A549 (cell line): ENCODE data around the gene FILIP1L. TPM values are rescaled to one million over a fixed set of nuclear protein-coding genes. Genes with fewer than 3 reads are reported as not detected.
A peak's percentile ranks its signal among the peaks of the same experiment; 100 is the strongest.

ENCODE experiments used
- ATAC-seq, 2 experiments: fragments of 200-7000 bp in 1 of 2; fragments of >200 bp in 1 of 2; cut with Nextera tagmentation in 1 of 2; cut with Tn5 transposase in 1 of 2; 3 replicates each; pipeline versions ENCODE4 v1.8.0 to v1.9.1; 2018 to 2020; ENCODE audit warnings: mild to moderate bottlenecking in 1 of 2, moderate library complexity in 1 of 2
- CTCF ChIA-PET: fragments of 300-600 bp; sonication (Branson Sonifier 250); formaldehyde crosslinking; extraction: SDS; loops from one replicate; lab custom pipeline; 2021; ENCODE audit warnings: antibody characterized with exemption, inconsistent platforms; lab: Yijun Ruan, JAX
- POLR2A ChIA-PET: fragments of 350-600 bp; formaldehyde crosslinking; extraction: SDS; loops from one replicate; lab custom pipeline; 2021; ENCODE audit warnings: antibody characterized with exemption, inconsistent platforms; lab: Yijun Ruan, JAX
- DNase-seq, 2 experiments: peaks; one replicate each; pipeline versions ENCODE4 v3.0.0 to v3.0.0-alpha.2; 2011 to 2016; ENCODE audit warnings: low read depth in 1 of 2, low spot score in 1 of 2
- FAIRE-seq: peaks from 2 replicates; lab custom pipeline; 2011; peaks lifted over from hg19 to GRCh38; lab: Jason Lieb, UNC
- H3K27ac ChIP-seq, 2 experiments: fragments of >200 bp; sonication (Bioruptor Twin); formaldehyde crosslinking; 3 replicates each; pipeline ENCODE4 v1.5.1; 2016 to 2017
- H3K4me1 ChIP-seq: fragments of >200 bp; sonication (Bioruptor Twin); formaldehyde crosslinking; 3 replicates; pipeline ENCODE4 v1.6.1; 2016
- H3K4me2 ChIP-seq: fragments of >200 bp; sonication (Bioruptor Twin); formaldehyde crosslinking; 3 replicates; pipeline ENCODE4 v1.6.1; 2016
- H3K4me3 ChIP-seq: fragments of >200 bp; sonication (Bioruptor Twin); formaldehyde crosslinking; 3 replicates; pipeline ENCODE4 v1.5.1; 2016
- H3K9me3 ChIP-seq: fragments of >200 bp; sonication (Bioruptor Twin); formaldehyde crosslinking; 3 replicates; pipeline ENCODE4 v1.6.1; 2016
- CBX8 ChIP-seq: fragments of 200-600 bp; sonication (generic); IDR thresholded peaks from 2 replicates; pipeline ENCODE4 v1.6.1; 2016
- E2F6 ChIP-seq: IDR thresholded peaks from 2 replicates; pipeline ENCODE4 v1.6.1; 2012; ENCODE audit warnings: low read depth, borderline replicate concordance
- EHF ChIP-seq: fragments of 250-450 bp; sonication (Bioruptor Pico); IDR thresholded peaks from 2 replicates; pipeline ENCODE4 v1.5.0; 2020; ENCODE audit warnings: mild to moderate bottlenecking
- FOSB ChIP-seq: fragments of 250-450 bp; sonication (Bioruptor Pico); IDR thresholded peaks from 2 replicates; pipeline ENCODE4 v1.5.0; 2020; ENCODE audit warnings: mild to moderate bottlenecking, moderate library complexity
- HMGXB4 ChIP-seq: fragments of 250-450 bp; sonication (Bioruptor Pico); IDR thresholded peaks from 2 replicates; pipeline ENCODE4 v1.5.0; 2021; ENCODE audit warnings: mild to moderate bottlenecking, moderate library complexity, borderline replicate concordance
- JUN ChIP-seq, 2 experiments: fragments of >200 bp; sonication (Bioruptor Twin); formaldehyde crosslinking; IDR thresholded peaks; 2 replicates in 1 of 2; 3 replicates in 1 of 2; pipeline ENCODE4 v1.6.1; 2016 to 2017
- MAFK ChIP-seq: fragments of 450-650 bp; IDR thresholded peaks from 2 replicates; pipeline ENCODE4 v1.6.1; 2014; ENCODE audit not compliant: partially characterized antibody
- PBX3 ChIP-seq: IDR thresholded peaks from 2 replicates; pipeline ENCODE4 v1.6.1; 2012
- POLR2AphosphoS2 ChIP-seq: conservative IDR thresholded peaks from 2 replicates; pipeline ENCODE4 v1.6.1; 2012; ENCODE audit warnings: low read length, improper control_type of control experiment, inconsistent platforms
- RARB ChIP-seq: fragments of 250-450 bp; sonication (Bioruptor Pico); IDR thresholded peaks from 2 replicates; pipeline ENCODE4 v1.8.0; 2021; ENCODE audit warnings: mild to moderate bottlenecking, moderate library complexity
- RCOR1 ChIP-seq: fragments of 150-350 bp; IDR thresholded peaks from 2 replicates; pipeline ENCODE4 v1.6.1; 2014; ENCODE audit warnings: antibody characterized with exemption, low read length, low read depth
- SMC3 ChIP-seq: fragments of >200 bp; sonication (Bioruptor Twin); formaldehyde crosslinking; IDR thresholded peaks from 3 replicates; pipeline ENCODE4 v1.6.1; 2018; ENCODE audit warnings: inconsistent platforms
- WGBS: methylation state at CpG from one replicate; pipeline ENCODE4 v1.1.6; 2017; ENCODE audit errors: missing lambda C conversion rate; 5-methylcytosine and 5-hydroxymethylcytosine counted together
- polyA plus RNA-seq, 4 experiments: library from polyadenylated mRNA; depleted of rRNA in 3 of 4; stranded (reverse); fragments of >200 nt; fragmentation: RNase III in 1 of 4; extraction: RNeasy Plus Mini Kit Qiagen cat#74134 plus additional on column Dnase treatment in 1 of 4; gene quantifications; 2 replicates in 3 of 4; 3 replicates in 1 of 4; pipeline ENCODE4 v1.2.3, GENCODE V29; 2011 to 2017
- TF ChIP-seq, protein P1 (sequence below): fragments of 200-600 bp; sonication (generic); IDR thresholded peaks from 2 replicates; pipeline ENCODE4 v1.6.1; 2016; ENCODE audit warnings: antibody characterized with exemption, mild to moderate bottlenecking, moderate library complexity

Gene FILIP1L
- polyA plus RNA-seq, 2 of the 4 experiments (the other 2 are of a cell fraction) = 0.19 to 0.45 TPM

GRCh38 chr3:99907959-99908544 is 206.2 kb downstream of the FILIP1L start:
- DNase-seq (no peak), FAIRE-seq (no peak), ATAC-seq (no peak)
- Histone ChIP-seq H3K4me3 (no peak overlapping the region), H3K9me3 (no peaks in the 10 kb centered on the region), H3K4me1 (peaks cover 37% of the 10 kb centered on the region), H3K4me2 (no peak overlapping the region), H3K27ac (peak overlapping the region; percentile 22 to 29; a peak in 1 of 6 replicates)
- ChIA-PET POLR2A (no interaction called here), CTCF (interaction anchor here (1.7 kb wide), 1 partner anchor 346 kb away, joined by 5 read pairs; no protein-coding TSS in a partner anchor)
- WGBS = 81% methylated on average over 2 of the region's 2 CpGs
- TF ChIP-seq MAFK (peak; percentile 65), RARB (CRISPR knock-in tag) (no peak)

- ChIA-PET CTCF (interaction anchor here (0.8 to 1.1 kb wide), 3 partner anchors 61 to 351 kb away, joined by 3 to 4 read pairs (median 3); no protein-coding TSS in a partner anchor), POLR2A (no interaction called here)
- TF ChIP-seq HMGXB4 (CRISPR knock-in tag) (no peak), SMC3 (no peak), CBX8 (no peak), PBX3 (no peak), E2F6 (no peak), EHF (CRISPR knock-in tag) (no peak), JUN (IDR thresholded peaks at IDR 0.05) (no peak), RCOR1 (no peak), FOSB (no peak), POLR2AphosphoS2 (no peak)
- ATAC-seq (no peak), DNase-seq (no peak), FAIRE-seq (no peak)
- no peaks in the 10 kb centered on the region for H3K9me3 ChIP-seq
- no peak overlapping the region for H3K4me3 ChIP-seq
- H3K4me2 ChIP-seq = no peak overlapping the region
- H3K4me1 ChIP-seq = peaks cover 31% of the 10 kb centered on the region
- H3K27ac ChIP-seq = no peak overlapping the region
These were observed 210.4 kb downstream of the FILIP1L start for GRCh38 chr3:99903869-99904268.

GRCh38 chr3:99902091-99902490 is 212.2 kb downstream of the FILIP1L start:
- TF ChIP-seq, protein P1, sequence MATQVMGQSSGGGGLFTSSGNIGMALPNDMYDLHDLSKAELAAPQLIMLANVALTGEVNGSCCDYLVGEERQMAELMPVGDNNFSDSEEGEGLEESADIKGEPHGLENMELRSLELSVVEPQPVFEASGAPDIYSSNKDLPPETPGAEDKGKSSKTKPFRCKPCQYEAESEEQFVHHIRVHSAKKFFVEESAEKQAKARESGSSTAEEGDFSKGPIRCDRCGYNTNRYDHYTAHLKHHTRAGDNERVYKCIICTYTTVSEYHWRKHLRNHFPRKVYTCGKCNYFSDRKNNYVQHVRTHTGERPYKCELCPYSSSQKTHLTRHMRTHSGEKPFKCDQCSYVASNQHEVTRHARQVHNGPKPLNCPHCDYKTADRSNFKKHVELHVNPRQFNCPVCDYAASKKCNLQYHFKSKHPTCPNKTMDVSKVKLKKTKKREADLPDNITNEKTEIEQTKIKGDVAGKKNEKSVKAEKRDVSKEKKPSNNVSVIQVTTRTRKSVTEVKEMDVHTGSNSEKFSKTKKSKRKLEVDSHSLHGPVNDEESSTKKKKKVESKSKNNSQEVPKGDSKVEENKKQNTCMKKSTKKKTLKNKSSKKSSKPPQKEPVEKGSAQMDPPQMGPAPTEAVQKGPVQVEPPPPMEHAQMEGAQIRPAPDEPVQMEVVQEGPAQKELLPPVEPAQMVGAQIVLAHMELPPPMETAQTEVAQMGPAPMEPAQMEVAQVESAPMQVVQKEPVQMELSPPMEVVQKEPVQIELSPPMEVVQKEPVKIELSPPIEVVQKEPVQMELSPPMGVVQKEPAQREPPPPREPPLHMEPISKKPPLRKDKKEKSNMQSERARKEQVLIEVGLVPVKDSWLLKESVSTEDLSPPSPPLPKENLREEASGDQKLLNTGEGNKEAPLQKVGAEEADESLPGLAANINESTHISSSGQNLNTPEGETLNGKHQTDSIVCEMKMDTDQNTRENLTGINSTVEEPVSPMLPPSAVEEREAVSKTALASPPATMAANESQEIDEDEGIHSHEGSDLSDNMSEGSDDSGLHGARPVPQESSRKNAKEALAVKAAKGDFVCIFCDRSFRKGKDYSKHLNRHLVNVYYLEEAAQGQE = no peak
- Histone ChIP-seq H3K4me2 (peak overlapping the region; percentile 75), H3K4me1 (peaks cover 21% of the 10 kb centered on the region), H3K4me3 (no peak overlapping the region; the same call in 2 of the 3 replicates), H3K9me3 (no peaks in the 10 kb centered on the region), H3K27ac (peak overlapping the region; percentile 43 to 50; a peak in 3 of 6 replicates)
- 59% methylated on average over 1 of the region's 1 CpG for WGBS
- DNase-seq = no peak
- CTCF ChIA-PET = no interaction called here
- POLR2A ChIA-PET = interaction anchor here (0.6 to 1.1 kb wide), 2 partner anchors 8 to 440 kb away, joined by 3 to 4 read pairs; no protein-coding TSS in a partner anchor
- no peak for FAIRE-seq
- ATAC-seq = no peak
